HS-27A (cell line): ENCODE results near the gene RTP1.
"Not testable (repeated sequence)": the region's sequence is repeated elsewhere in the genome, so short reads cannot be mapped to it uniquely, and the experiment has no call there.

Experiments used
- DNase-seq: peaks from one replicate; pipeline ENCODE4 v3.0.0-alpha.2; 2012; ENCODE audit warnings: low read depth, missing footprints

Gene RTP1

GRCh38 chr3:187198490-187198889 is 1.2 kb downstream of the RTP1 start:
- no peak for DNase-seq

- not testable (repeated sequence) for DNase-seq
Observed at GRCh38 chr3:187199463-187200050, 2.3 kb downstream of the RTP1 start.

DNA sequence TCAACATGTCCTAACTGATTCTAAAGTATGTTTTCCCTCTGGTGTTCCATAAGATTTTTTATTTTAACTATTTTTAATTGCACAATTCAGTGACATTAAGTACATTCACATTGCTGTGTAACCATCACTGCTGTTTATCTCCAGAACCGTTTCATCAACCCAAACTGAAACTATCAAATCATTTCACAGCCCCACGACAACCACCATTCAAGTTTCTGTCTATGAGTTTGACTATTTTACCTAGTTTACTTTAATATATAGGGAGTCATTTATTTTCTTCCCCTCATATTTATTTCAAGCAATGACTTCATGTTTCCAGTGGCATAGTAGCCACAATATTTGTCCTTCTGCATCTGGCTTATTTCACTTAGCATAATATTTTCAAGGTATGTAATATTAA is 8.4 kb downstream of the RTP1 start:
- DNase-seq: no peak

DNA sequence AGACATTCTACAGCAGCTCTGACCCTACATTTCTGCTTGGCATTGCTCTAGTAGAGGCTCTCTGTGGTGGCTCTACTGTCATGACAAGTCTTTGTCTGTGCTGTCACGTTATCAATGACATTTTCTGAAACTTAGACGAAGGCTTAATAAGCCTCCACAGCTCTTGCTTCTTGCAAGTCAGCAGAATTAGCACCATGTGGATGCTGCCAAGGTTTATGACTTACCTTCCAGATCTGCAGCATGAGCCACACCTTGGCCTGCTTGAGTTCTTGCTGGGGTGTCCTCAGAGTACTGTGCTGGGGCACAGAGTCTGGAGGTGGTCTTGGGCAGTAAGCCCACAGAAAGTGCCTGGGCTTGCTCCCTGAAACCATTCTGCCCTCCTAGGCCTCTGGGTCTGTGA is 9.8 kb downstream of the RTP1 start:
- DNase-seq: no peak

- DNase-seq: no peak
Observed at GRCh38 chr3:187207624-187208023, 10.3 kb downstream of the RTP1 start.

DNA sequence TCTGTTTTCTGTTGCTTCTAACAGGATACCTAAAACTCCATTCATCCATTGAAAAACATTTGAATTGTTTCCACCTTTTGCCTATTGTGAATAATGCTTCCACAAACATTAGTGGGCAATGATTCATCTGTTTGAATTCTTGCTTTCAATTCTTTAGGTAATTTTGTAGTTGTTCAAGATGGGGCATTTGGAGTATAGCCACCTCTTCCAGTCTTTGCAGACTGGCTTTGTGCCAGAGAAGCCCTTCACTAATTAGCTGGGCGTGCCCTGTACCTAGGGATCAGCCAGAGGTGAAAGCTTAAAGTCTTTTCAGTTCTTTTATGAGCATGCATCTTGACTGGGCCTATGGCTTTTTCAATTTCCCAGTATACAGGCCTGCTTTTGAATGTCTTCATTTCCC is 10.9 kb downstream of the RTP1 start:
- no peak for DNase-seq

DNA sequence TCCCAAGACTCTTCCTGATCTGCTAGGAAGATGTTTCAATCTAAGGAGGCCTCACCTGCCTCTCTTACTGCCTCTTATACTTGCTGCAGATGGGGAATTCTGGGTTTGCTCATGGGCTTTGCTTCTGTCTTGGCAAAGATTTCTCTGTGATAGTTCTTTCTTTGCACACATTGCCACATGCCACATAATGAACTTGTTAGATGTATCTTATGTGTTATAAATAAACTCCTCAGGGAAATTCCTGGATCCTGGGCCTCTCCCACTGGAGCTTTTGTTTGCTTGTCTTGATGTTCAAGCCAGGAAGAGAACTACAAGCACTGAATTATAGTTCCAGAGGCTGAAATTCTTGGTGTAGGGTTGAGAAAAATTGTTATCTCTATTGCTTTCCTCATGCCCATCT is 12.2 kb downstream of the RTP1 start:
- DNase-seq: no peak

- no peak for DNase-seq
Observed at GRCh38 chr3:187210091-187210490, 12.8 kb downstream of the RTP1 start.

DNA sequence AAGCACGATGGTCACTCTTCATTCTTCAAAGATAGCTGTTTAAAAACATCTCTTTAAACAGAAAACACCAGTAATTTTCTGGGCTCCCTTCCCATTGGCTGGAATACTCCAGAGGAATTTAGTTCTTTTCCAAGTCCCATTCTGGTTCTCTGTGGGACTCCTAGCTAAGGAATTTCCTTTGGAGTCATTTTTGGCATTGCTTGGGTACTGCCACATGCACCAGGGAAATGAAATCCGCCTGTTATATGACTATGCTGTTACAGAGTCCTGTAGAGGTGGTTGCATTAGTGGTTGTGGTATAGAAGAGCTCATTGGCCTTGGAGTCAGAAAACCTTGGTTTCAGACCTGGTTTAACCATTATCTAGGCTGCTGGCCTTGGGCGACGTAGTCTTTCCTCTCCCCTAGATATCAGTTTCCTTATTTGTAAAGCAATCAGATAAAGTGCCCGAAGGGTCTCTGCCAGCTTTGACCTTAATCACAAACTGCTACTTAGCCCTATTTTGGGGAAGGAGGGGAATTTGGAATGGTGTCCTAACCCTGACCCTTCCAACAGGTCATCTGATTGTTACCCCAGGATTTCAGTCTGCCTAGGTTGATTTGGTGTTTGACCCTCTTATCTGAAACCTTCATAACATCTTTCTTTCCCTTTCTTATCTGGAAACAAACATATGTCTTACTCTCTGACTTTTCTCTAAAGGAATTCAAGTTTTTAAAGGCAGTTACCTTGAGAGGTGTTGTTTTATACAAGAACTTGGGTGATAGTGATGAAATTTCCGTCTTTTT is 13.4 kb downstream of the RTP1 start:
- no peak for DNase-seq

DNA sequence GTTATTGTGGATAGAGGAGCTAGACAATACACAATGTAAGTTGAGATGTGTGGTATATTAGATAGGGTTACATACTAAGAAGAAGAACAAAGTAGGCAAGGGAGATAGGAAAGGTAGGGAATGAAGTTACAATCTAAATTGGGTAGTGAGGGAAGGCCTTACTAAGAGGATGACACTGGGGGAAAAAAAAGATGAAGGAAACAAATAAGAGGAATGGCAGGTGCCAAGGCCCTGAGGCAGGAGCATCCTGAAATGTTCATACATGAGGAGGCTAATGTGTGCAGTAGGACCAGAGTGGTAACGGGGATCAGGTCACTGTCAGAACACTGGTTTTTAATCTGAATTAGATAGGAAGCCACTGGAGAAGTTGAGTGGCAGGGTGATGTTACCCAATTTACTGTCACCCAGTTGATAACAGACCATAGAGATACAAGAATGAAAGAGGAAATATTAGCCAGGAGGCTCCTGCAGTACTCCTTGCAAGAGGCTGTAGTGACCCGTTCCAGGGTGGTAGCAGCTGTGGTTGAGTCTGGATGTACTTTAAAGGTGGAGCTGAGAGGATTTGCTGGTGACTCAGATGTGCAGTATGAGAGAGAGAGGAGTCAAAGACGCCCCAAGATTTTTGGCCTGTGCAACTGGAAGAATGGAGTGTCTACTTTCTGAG is 14.4 kb downstream of the RTP1 start:
- DNase-seq: no peak

GRCh38 chr3:187212196-187212545 is 14.9 kb downstream of the RTP1 start:
- no peak for DNase-seq

GRCh38 chr3:187212705-187213104 is 15.4 kb downstream of the RTP1 start:
- DNase-seq: no peak

DNA sequence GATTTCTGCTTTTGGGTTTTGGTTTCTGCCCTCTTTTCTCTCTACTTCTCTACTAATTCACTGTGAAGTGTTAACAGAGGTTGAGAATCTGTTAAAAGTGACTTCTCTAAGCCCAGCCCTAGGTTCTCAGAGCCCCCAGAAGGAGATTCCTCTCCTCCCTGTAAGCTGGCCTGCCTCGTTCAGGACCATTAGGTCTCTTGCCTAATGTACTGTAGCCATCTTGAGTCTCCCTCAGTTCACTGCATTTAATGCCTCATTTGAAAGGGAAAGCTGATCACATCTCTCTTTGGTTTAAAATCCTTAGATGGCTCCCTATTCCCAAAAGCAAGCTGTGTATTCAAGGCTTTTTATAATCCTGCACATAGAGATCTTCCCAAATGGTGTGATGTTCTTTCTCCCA is 16.3 kb downstream of the RTP1 start:
- DNase-seq: no peak

DNA sequence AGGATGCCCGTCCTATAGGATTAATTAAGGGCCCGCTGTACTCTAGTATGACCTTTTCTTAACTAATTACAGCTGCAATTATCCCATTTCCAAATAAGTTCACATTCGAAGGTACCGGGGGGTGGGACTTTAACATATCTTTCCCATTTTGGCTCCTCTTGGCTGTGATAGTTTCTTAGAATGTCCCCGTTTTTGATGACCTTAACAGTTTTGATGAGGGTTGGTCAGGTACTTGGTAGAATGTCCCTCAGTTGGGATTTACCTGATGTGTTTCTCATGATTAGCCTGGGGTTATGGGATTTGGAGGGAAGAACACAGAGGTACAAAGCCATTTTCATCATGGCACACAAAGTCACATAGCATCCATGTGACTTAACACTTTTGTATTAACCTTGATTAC is 18.2 kb downstream of the RTP1 start:
- no peak for DNase-seq

GRCh38 chr3:187222801-187223200 is 25.5 kb downstream of the RTP1 start:
- no peak for DNase-seq

GRCh38 chr3:187223799-187224198 is 26.5 kb downstream of the RTP1 start:
- DNase-seq: no peak

DNA sequence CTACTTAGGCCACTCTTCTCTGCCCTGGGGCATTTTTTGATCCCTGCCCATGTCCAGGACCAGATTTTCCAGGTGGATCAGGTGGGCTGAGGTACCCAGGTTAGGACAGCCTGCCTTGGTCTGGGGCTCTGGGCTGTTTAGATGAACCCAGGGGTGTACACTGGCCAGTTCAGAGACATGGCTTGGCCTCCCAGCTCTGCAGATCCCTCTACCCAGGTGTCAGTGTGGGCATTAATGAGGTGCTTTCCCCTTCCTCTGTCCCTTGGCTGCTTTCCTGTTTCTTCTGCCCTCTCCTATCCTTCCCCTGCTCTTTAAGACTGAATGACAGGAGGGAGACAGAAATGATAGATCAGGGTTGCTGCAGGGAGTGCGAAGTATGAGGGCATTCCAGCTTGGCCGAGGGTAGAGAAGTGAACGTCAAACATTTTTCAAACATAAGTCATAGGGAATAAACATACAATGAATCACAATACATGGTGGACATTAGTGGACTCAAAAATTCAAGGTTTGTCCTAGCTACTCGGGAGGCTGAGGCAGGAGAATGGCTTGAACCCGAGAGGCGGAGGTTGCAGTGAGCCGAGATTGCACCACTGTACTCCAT is 30.5 kb downstream of the RTP1 start:
- peak; percentile 61 for DNase-seq

DNA sequence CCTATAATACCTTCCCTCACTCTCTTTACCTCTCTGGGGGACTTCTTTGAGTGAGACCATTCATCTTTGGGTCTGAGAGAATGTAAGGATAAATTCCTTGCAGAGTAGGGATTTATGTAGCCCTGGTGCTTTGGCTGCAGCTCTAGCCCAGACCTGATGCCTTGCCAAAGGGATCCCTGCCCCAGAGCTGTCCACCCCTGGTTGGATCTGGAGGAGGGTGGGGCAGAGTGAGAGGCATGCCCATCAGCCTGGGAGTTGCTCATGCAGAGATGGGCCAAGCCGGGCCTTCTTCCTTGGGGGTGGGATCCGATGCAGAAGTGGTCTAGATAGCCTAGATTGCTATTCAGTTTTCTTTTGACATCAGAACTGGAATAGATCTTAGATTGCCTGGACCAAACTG is 31.5 kb downstream of the RTP1 start:
- DNase-seq: no peak

- DNase-seq: no peak
Observed at GRCh38 chr3:187230011-187230410, 32.7 kb downstream of the RTP1 start.

DNA sequence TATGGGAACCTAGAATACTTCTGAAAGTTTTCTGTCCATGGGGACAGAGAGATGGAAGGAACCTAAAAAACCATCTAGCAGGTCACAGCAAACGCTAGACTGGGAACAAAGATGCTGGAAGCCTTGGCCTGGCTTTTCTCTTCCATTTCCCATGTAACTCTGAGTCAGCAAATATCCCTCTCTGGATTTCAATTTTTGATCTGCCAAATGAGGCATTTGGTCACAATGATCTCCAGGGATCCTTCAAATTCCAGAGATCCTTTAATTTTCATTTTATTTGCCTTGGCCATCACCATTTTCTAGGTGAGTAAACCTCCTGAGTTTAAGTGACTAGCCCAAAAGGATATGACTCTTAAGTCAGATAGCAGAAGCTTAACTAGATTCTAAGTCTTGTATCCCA is 39.7 kb downstream of the RTP1 start:
- no peak for DNase-seq

DNA sequence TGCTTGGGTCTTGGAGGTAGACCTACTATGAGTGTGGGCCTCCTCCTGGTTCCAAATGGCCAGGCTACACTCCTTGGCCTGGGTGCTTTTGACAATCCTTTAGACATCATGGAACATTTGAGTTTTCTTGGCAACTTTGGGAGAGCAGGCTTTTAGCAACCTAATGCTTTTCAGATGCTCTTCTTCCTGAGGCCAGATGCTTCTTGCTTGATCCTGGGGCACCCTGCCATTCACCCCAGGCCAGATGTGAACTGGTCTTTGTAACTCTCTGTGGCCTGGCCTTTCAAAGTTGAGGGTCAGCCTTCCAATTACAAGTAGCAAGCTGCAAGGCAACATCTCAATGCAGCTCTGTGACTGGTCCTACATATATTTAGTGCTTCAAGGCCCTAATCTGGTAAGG is 40.5 kb downstream of the RTP1 start:
- no peak for DNase-seq

DNA sequence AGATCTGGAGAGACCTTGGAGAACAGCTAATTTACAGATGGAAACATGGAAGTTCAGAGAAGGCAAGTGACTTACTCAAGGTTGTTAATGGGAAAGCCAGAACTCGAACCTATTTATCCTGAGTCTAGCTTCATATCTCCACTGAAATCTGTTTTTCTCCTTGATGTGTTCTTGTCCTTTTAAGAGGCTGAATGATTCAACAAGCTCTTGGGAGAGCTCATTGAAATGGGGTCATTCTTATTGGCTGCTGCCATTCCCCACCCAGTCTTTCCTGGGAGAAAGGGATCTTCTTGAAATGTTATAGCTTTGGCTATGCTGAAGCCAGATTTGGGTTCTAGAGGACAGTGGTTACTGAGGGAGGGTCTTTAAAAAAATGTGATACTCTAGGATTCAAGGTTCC is 41.0 kb downstream of the RTP1 start:
- DNase-seq: no peak

DNA sequence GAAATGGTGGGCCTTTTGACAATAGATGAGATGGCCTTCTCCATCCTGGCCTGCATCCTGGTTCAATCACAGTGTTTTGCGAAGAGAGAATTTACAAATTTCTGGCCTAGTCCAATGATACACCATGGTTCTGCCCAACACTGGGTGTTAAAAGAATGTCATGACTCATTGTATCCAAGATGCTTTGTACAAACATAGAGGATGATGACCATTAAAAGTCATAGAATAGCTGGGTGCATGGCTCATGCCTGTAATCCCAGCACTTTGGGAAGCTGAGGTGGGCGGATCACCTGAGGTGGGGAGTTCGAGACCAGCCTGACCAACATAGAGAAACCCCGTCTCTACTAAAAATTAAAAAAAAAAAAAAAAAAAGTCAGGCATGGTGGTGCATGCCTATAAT is 41.5 kb downstream of the RTP1 start:
- not testable (repeated sequence) for DNase-seq
